SK-N-SH (cell line): ENCODE data around the gene F5. TPM values are rescaled to one million over a fixed set of nuclear protein-coding genes. Genes with fewer than 3 reads are reported as not detected.

Source experiments
- CTCF ChIA-PET: fragments of 300-600, 350-600 bp; formaldehyde crosslinking; extraction: SDS; loops from one replicate; lab custom pipeline; 2021; lab: Yijun Ruan, JAX
- POLR2A ChIA-PET: fragments of 350-600 bp; sonication (Branson Sonifier 250); formaldehyde crosslinking; extraction: SDS; loops from one replicate; lab custom pipeline; 2020; ENCODE audit warnings: antibody characterized with exemption, inconsistent platforms; lab: Yijun Ruan, JAX
- DNase-seq: peaks from one replicate; pipeline ENCODE4 v3.0.0; 2012
- H2AFZ ChIP-seq: fragments of 200-600 bp; sonication (generic); 2 replicates; pipeline ENCODE4 v1.8.1; 2016; ENCODE audit warnings: antibody characterized with exemption, mild to moderate bottlenecking, low read depth
- H3F3A ChIP-seq: fragments of 200-600 bp; sonication (generic); replicated peaks from 2 replicates; pipeline ENCODE3; 2016; ENCODE audit warnings: antibody characterized with exemption, mild to moderate bottlenecking; ENCODE audit not compliant: insufficient read depth
- H3K27ac ChIP-seq, 2 experiments: fragments of 200-500 bp in 1 of 2; fragments of 200-600 bp in 1 of 2; sonication (Bioruptor generic) in 1 of 2; sonication (generic), shearing (Covaris generic) in 1 of 2; 2 replicates each; pipeline versions ENCODE4 v1.5.1 to v1.6.1; 2014 to 2016; ENCODE audit warnings: low read depth in 2 of 2, inconsistent platforms in 1 of 2, low read length in 1 of 2, mild to moderate bottlenecking in 1 of 2, mixed read lengths in 1 of 2
- H3K27me3 ChIP-seq: fragments of 200-600 bp; sonication (generic), shearing (Covaris generic); 2 replicates; pipeline ENCODE4 v1.6.1; 2016; ENCODE audit warnings: mixed run types; ENCODE audit not compliant: insufficient read depth
- H3K36me3 ChIP-seq, 2 experiments: fragments of 200-500 bp in 1 of 2; fragments of 200-600 bp in 1 of 2; sonication (Bioruptor generic) in 1 of 2; sonication (generic) in 1 of 2; replicated peaks in 1 of 2; 2 replicates each; pipeline versions ENCODE3 to v1.5.1; 2014 to 2016; ENCODE audit warnings: low read length in 1 of 2, mild to moderate bottlenecking in 1 of 2; ENCODE audit not compliant: insufficient read depth in 2 of 2, control insufficient read depth in 1 of 2
- H3K4me1 ChIP-seq, 2 experiments: fragments of 200-500 bp in 1 of 2; fragments of 200-600 bp in 1 of 2; sonication (Bioruptor generic) in 1 of 2; sonication (generic), shearing (Covaris generic) in 1 of 2; 2 replicates each; pipeline versions ENCODE4 v1.5.1 to v1.6.1; 2014 to 2016; ENCODE audit warnings: low read depth in 1 of 2, low read length in 1 of 2, mixed run types in 1 of 2; ENCODE audit not compliant: insufficient read depth in 2 of 2, control insufficient read depth in 1 of 2
- H3K4me2 ChIP-seq: fragments of 200-600 bp; sonication (generic), shearing (Covaris generic); 2 replicates; pipeline ENCODE4 v1.6.1; 2017; ENCODE audit warnings: mixed run types
- H3K4me3 ChIP-seq, 2 experiments: fragments of 200-500 bp in 1 of 2; fragments of 200-600 bp in 1 of 2; sonication (Bioruptor generic) in 1 of 2; sonication (generic), shearing (Covaris generic) in 1 of 2; 2 replicates each; pipeline versions ENCODE4 v1.5.1 to v1.8.1; 2014 to 2016; ENCODE audit warnings: low read depth in 2 of 2, inconsistent platforms in 1 of 2, low read length in 1 of 2, mild to moderate bottlenecking in 1 of 2, mixed read lengths in 1 of 2, moderate library complexity in 1 of 2
- H3K79me2 ChIP-seq: fragments of 200-600 bp; sonication (generic); 2 replicates; pipeline ENCODE4 v1.8.1; 2017; ENCODE audit warnings: mild to moderate bottlenecking; ENCODE audit not compliant: insufficient read depth
- H3K9ac ChIP-seq: fragments of 200-600 bp; sonication (generic); 2 replicates; pipeline ENCODE4 v1.6.1; 2017; ENCODE audit warnings: mixed run types
- H3K9me2 ChIP-seq: fragments of 200-600 bp; sonication (generic); 2 replicates; pipeline ENCODE4 v1.6.1; 2017; ENCODE audit warnings: mixed run types
- H3K9me3 ChIP-seq: fragments of 200-600 bp; sonication (generic); 2 replicates; pipeline ENCODE4 v1.6.1; 2017; ENCODE audit warnings: mixed run types, mild to moderate bottlenecking, moderate library complexity
- H4K20me1 ChIP-seq: fragments of 200-600 bp; sonication (generic); 2 replicates; pipeline ENCODE4 v1.6.1; 2017; ENCODE audit warnings: mild to moderate bottlenecking, mixed run types; ENCODE audit not compliant: insufficient read depth
- CTCF ChIP-seq: fragments of 200-600 bp; sonication (generic); IDR thresholded peaks from 2 replicates; pipeline ENCODE4 v1.6.1; 2017; ENCODE audit warnings: antibody characterized with exemption, mild to moderate bottlenecking, moderate library complexity
- ELF1 ChIP-seq: IDR thresholded peaks from 2 replicates; pipeline ENCODE4 v1.4.0; 2012
- EZH2phosphoT487 ChIP-seq: fragments of 200-600 bp; sonication (generic); IDR thresholded peaks from 2 replicates; pipeline ENCODE4 v1.6.1; 2017; ENCODE audit warnings: low read depth, mixed run types, mild to moderate bottlenecking, antibody characterized with exemption, moderate library complexity, borderline replicate concordance
- FOXM1 ChIP-seq: IDR thresholded peaks from 2 replicates; pipeline ENCODE4 v1.4.0; 2012; ENCODE audit warnings: low read depth, mild to moderate bottlenecking
- JUND ChIP-seq: IDR thresholded peaks from 2 replicates; pipeline ENCODE4 v1.4.0; 2012
- MXI1 ChIP-seq: IDR thresholded peaks from 2 replicates; pipeline ENCODE4 v1.6.1; 2012; ENCODE audit warnings: mild to moderate bottlenecking, low read depth, low read length, improper control_type of control experiment
- PBX3 ChIP-seq: IDR thresholded peaks from 2 replicates; pipeline ENCODE4; 2012
- RAD21 ChIP-seq: IDR thresholded peaks from 2 replicates; pipeline ENCODE4 v1.6.1; 2012; ENCODE audit warnings: mild to moderate bottlenecking, low read length
- RCOR1 ChIP-seq: fragments of 150-350 bp; IDR thresholded peaks from 2 replicates; pipeline ENCODE4 v1.6.1; 2017; ENCODE audit warnings: antibody characterized with exemption, low read length
- RFX5 ChIP-seq: IDR thresholded peaks from 2 replicates; pipeline ENCODE4 v1.6.1; 2012; ENCODE audit warnings: mild to moderate bottlenecking, improper control_type of control experiment, low read length
- SIN3A ChIP-seq: IDR thresholded peaks from 2 replicates; pipeline ENCODE4 v1.6.1; 2012; ENCODE audit warnings: low read depth, mild to moderate bottlenecking, low read length, moderate library complexity, borderline replicate concordance
- SMC3 ChIP-seq: IDR thresholded peaks from 2 replicates; pipeline ENCODE4 v1.6.1; 2012; ENCODE audit warnings: low read depth, low read length, improper control_type of control experiment
- TCF12 ChIP-seq: IDR thresholded peaks from 2 replicates; pipeline ENCODE4 v1.4.0; 2012
- TEAD4 ChIP-seq: IDR thresholded peaks from 2 replicates; pipeline ENCODE4 v1.4.0; 2012; ENCODE audit warnings: mild to moderate bottlenecking, borderline replicate concordance; ENCODE audit not compliant: insufficient read depth
- USF1 ChIP-seq: IDR thresholded peaks from 2 replicates; pipeline ENCODE4 v1.4.0; 2012; ENCODE audit warnings: low read depth, borderline replicate concordance
- WGBS: methylation state at CpG from one replicate; pipeline ENCODE4 v1.1.6; 2017; ENCODE audit warnings: low lambda C conversion rate; 5-methylcytosine and 5-hydroxymethylcytosine counted together
- polyA plus RNA-seq, 3 experiments: library from polyadenylated mRNA; depleted of rRNA; stranded (reverse); fragments of >200 nt; gene quantifications; 2 replicates each; pipeline ENCODE4 v1.2.3, GENCODE V29; 2012
- TF ChIP-seq, protein P1 (sequence below): fragments of 150-350 bp; IDR thresholded peaks from 2 replicates; pipeline ENCODE4 v1.6.1; 2016; ENCODE audit warnings: mild to moderate bottlenecking, low read depth, low read length

The F5 gene
- polyA plus RNA-seq, 1 of the 3 experiments (the other 2 are of a cell fraction): under 0.01 TPM

DNA sequence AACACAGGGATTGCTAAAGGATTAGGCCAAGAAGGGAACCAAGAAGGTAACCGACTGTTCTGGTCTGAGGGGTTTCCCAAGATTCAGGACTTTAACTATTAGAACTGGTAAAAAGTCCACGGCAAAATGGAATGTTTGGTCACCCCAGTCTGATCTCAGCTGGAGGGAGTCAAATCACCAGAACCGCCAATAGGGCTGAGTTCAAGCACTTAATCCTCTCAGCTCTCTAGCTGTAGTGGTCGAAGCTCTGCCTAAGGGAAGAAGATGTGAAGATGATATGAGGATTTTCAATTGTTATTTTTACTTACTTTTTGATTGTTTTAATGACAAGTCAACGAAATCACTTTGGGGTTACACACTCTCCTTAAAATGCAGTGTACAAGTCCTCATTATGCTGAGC, 29.1 kb downstream of the F5 start:
- peaks cover 6% of the 10 kb centered on the region; the same call in 1 of the 2 replicates for H3K27me3 ChIP-seq
- H2AFZ ChIP-seq: no peak overlapping the region
- no peaks in the 10 kb centered on the region for H3F3A ChIP-seq
- ChIA-PET POLR2A (no interaction called here), CTCF (interaction anchor here (1.4 to 3.9 kb wide), 2 partner anchors 11 to 155 kb away, joined by 4 to 15 read pairs; no protein-coding TSS in a partner anchor)
- H3K4me1 ChIP-seq: no peaks in the 10 kb centered on the region
- H3K36me3 ChIP-seq: no peaks in the 10 kb centered on the region
- TF ChIP-seq RCOR1 (no peak), RAD21 (no peak), SIN3A (no peak), TEAD4 (no peak), MXI1 (no peak), RFX5 (no peak), USF1 (no peak), EZH2phosphoT487 (no peak), JUND (no peak), PBX3 (no peak), FOXM1 (no peak), SMC3 (no peak), ELF1 (no peak), TCF12 (no peak), CTCF (no peak)
- TF ChIP-seq, protein P1, sequence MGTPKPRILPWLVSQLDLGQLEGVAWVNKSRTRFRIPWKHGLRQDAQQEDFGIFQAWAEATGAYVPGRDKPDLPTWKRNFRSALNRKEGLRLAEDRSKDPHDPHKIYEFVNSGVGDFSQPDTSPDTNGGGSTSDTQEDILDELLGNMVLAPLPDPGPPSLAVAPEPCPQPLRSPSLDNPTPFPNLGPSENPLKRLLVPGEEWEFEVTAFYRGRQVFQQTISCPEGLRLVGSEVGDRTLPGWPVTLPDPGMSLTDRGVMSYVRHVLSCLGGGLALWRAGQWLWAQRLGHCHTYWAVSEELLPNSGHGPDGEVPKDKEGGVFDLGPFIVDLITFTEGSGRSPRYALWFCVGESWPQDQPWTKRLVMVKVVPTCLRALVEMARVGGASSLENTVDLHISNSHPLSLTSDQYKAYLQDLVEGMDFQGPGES: no peak
- no peaks in the 10 kb centered on the region for H3K9me3 ChIP-seq
- H3K79me2 ChIP-seq: no peaks in the 10 kb centered on the region
- no peaks in the 10 kb centered on the region for H3K9me2 ChIP-seq
- no peaks in the 10 kb centered on the region for H4K20me1 ChIP-seq
- no peak for DNase-seq
- no peak overlapping the region for H3K9ac ChIP-seq
- H3K4me3 ChIP-seq: no peak overlapping the region
- no peak overlapping the region for H3K27ac ChIP-seq
- no peak overlapping the region for H3K4me2 ChIP-seq
- whole genome bisulfite sequencing: 21% methylated on average over 5 of the region's 5 CpGs
